ENCODE data around the gene CEP95. TPM values are rescaled to one million over a fixed set of nuclear protein-coding genes. Genes with fewer than 3 reads are reported as not detected.
A peak's percentile ranks its signal among the peaks of the same experiment; 100 is the strongest.

Gene CEP95
- total and polyA plus RNA-seq, 2 of the 13 experiments (the other 11 are each of a cell fraction or from before 2014, with no cell fraction given): 65.9 to 68.8 TPM

DNA sequence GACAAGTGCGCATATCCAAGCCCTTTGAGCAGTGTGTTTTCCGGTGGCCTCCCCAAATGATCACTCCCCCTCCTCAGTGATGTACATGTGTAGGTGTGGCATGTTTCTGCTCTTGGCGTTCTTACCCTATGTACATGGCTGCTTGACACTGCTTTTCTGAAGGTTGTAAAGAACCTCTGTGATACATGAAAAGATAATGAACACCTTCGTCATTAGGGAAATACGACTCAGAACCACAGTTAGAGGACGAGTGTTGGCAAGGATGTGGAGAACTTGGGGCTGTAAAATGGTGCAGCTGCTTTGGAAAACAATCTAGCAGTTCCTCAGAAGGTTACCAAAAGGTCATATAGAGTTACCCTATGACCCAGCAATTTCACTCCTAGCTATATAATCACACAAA is 28.6 kb downstream of the CEP95 start (continued):
- no peak for TF ChIP-seq NFE2L2 (IDR thresholded peaks at IDR 0.05; ENCODE audit: low read length)
- no peak for TF ChIP-seq KDM5A (IDR thresholded peaks at IDR 0.05; ENCODE audit: borderline replicate concordance, low read length)
- TF ChIP-seq, protein P1, sequence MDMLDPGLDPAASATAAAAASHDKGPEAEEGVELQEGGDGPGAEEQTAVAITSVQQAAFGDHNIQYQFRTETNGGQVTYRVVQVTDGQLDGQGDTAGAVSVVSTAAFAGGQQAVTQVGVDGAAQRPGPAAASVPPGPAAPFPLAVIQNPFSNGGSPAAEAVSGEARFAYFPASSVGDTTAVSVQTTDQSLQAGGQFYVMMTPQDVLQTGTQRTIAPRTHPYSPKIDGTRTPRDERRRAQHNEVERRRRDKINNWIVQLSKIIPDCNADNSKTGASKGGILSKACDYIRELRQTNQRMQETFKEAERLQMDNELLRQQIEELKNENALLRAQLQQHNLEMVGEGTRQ (IDR thresholded peaks at IDR 0.05; ENCODE audit: low read depth, low read length): no peak
- TF ChIP-seq, protein P1 (CRISPR knock-in tag; IDR thresholded peaks at IDR 0.05; ENCODE audit: borderline replicate concordance): no peak
- no peak for TF ChIP-seq ZFP36L1 (CRISPR knock-in tag; IDR thresholded peaks at IDR 0.05)

DNA sequence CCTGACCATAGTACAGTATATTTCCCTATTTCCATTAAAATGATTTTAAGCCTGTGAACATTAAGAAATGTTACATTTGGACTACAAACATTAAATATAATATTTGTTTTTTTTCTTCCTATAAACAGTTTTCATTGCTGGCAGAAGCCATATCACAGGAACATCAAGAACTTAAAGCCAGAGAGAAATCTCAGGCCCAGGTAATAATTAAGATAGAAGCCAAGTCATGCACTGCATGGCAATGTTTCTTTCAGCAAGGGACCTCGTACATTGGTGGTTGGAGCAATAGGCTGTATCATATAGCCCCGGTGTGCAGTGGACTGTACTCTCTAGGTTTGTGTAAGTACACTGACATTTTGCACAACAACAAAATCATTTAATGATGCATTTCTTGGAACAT is 30.1 kb downstream of the CEP95 start:
- no TSS peak for BruUV-seq (replicated peaks)
- Histone ChIP-seq H3K27me3 (ENCODE audit: control insufficient read depth in 1 of 2, insufficient read depth in 2 of 2, low read length in 2 of 2) (no peaks in the 10 kb centered on the region), H4K20me1 (ENCODE audit: insufficient read depth, low read length) (no peaks in the 10 kb centered on the region; the same call in 1 of the 2 replicates), H3K4me1 (ENCODE audit: insufficient read depth, low read length) (peaks cover 4% of the 10 kb centered on the region; the same call in 1 of the 2 replicates), H2AFZ (ENCODE audit: low read length) (no peak overlapping the region), H3K79me2 (ENCODE audit: insufficient read depth, low read length) (no peaks in the 10 kb centered on the region), H3K9ac (ENCODE audit: insufficient read depth, low read depth, low read length) (no peak overlapping the region), H3K4me2 (ENCODE audit: low read depth, low read length) (no peak overlapping the region), H3K36me3 (replicated peaks in 1 of 2; ENCODE audit: control insufficient read depth in 1 of 2, insufficient read depth in 2 of 2, low read length in 2 of 2) (peaks cover 20 to 55% of the 10 kb centered on the region in 2 experiments), H3K9me3 (ENCODE audit: low read length) (no peaks in the 10 kb centered on the region), H3K4me3 (replicated peaks in 1 of 3; ENCODE audit: insufficient read depth in 1 of 3, low read depth in 2 of 3, low read length in 3 of 3) (no peak overlapping the region), H3K27ac (ENCODE audit: extremely low read length, insufficient read depth, low read length) (no peak overlapping the region)
- TF ChIP-seq ZNF644 (CRISPR knock-in tag; IDR thresholded peaks at IDR 0.05; ENCODE audit: low read depth): no peak
- 0 out of 4 replicates have a peak, but pooled peaks of 1 of the 2 experiments have one; percentile 9 for TF ChIP-seq POLR2A (IDR thresholded peaks at IDR 0.05; ENCODE audit: insufficient read depth in 1 of 2, low read depth in 2 of 2, low read length in 2 of 2)
- peak; percentile 36; the same call in 1 of the 2 replicates for TF ChIP-seq POLR2G (IDR thresholded peaks at IDR 0.05; ENCODE audit: low read depth, low read length)
- ChIA-PET POLR2A (interaction anchor here (1.2 kb wide), 1 partner anchor 30 kb away, joined by 4 read pairs; the partner anchor contains the start of genes CEP95 and DDX5), CTCF (ENCODE audit: low intra/inter-chr PET ratio, low total read pairs) (no interaction called here)
- intact Hi-C loops (cut with micrococcal nuclease; ENCODE audit: unreplicated experiment) (loop anchor here (10.0 kb wide), 1 partner anchor 198 kb away; no protein-coding TSS in a partner anchor), in situ Hi-C loops (cut with HindIII; ENCODE audit: extremely low pct_ligation_motif_present, low pct_unique_long_range_greater_than_20kb) (loop anchor here (25.0 kb wide), 1 partner anchor 100 kb away; no protein-coding TSS in a partner anchor)
- FAIRE-seq: no peak
- DNase-seq (ENCODE audit: low spot score): no peak
- no peak for ATAC-seq
- WGBS (ENCODE audit: low lambda C conversion rate): 100% methylated on average over 2 of the region's 2 CpGs

Data from HepG2 (cell line).